Gastroesophageal sphincter (tissue), 3 donors: ENCODE data around the gene CX3CL1.

Experiments used
- CTCF ChIP-seq, 4 experiments: fragments of 200-600 bp in 2 of 4; fragments of 450-650 bp in 2 of 4; sonication (generic) in 1 of 4; IDR thresholded peaks; one replicate each; pipeline ENCODE4 v1.5.1; 2017 to 2019; ENCODE audit warnings: antibody characterized with exemption in 4 of 4, mild to moderate bottlenecking in 2 of 4, moderate library complexity in 2 of 4
- EP300 ChIP-seq: sonication (generic); formaldehyde crosslinking; IDR thresholded peaks from one replicate; pipeline ENCODE4 v1.6.1; 2017; ENCODE audit warnings: antibody characterized with exemption, mild to moderate bottlenecking
- POLR2A ChIP-seq, 2 donors: fragments of 450-650 bp; IDR thresholded peaks; one replicate each; pipeline ENCODE4 v1.6.1; 2017; ENCODE audit warnings: antibody characterized with exemption in 2 of 2, mild to moderate bottlenecking in 2 of 2, moderate library complexity in 1 of 2

DNA sequence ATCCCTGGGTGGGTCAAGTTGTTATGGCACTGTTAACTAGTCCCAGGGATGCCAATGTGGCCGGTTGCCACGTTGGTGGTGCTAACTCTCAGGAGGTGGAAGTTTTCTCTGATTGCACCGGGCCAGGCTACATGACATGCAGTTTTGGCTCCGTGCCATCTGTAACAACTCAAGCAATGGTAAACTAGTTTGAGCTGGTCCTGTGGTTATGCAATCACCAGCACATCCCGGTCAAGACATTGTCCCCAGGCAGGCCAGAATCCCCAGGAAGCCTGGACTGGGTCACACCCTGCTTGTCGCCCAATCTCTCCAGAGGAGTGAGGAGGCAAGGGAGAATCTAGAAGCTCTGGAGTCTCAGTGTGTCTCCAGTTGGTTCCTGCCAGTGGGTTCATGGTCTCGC, 22.2 kb downstream of the CX3CL1 start:
- TF ChIP-seq CTCF (IDR thresholded peaks at IDR 0.05) (no peak), POLR2A (IDR thresholded peaks at IDR 0.05) (no peak), EP300 (no peak)
